ENCODE data around the gene COL9A2. TPM values are rescaled to one million over a fixed set of nuclear protein-coding genes. Genes with fewer than 3 reads are reported as not detected.
A peak's percentile ranks its signal among the peaks of the same experiment; 100 is the strongest.

Gene COL9A2
- total RNA-seq, 2 donors from 2014 or later = 27.4 to 36.3 TPM

GRCh38 chr1:40257313-40257687, 59.8 kb downstream of the COL9A2 start:
- peak in 1 of 2 donors; percentile 43 for DNase-seq
- peak; percentile 8 to 19 for ATAC-seq (replicated peaks in 1 of 2)
- peaks cover 8 to 18% of the 10 kb centered on the region in 2 donors for H3K36me3 Mint-ChIP-seq (ENCODE audit: insufficient read depth in 2 of 2)
- peak overlapping the region; percentile 99 for H3K27ac Mint-ChIP-seq
- H3K27me3 Mint-ChIP-seq (ENCODE audit: low read depth) = no peaks in the 10 kb centered on the region
- H3K4me1 Mint-ChIP-seq (ENCODE audit: low read depth) = peaks cover 52% of the 10 kb centered on the region
- H3K9me3 Mint-ChIP-seq = no peaks in the 10 kb centered on the region
- H3K4me3 Mint-ChIP-seq = peak overlapping the region; percentile 96 to 98

GRCh38 chr1:40256401-40257084, 60.5 kb downstream of the COL9A2 start:
- peak overlapping the region; percentile 96 to 98 for H3K4me3 Mint-ChIP-seq
- DNase-seq (no peak), ATAC-seq (replicated peaks in 1 of 2) (no peak)
- H3K4me1 Mint-ChIP-seq (ENCODE audit: low read depth) = peaks cover 47% of the 10 kb centered on the region
- H3K27ac Mint-ChIP-seq = peak overlapping the region; percentile 99
- no peaks in the 10 kb centered on the region for H3K9me3 Mint-ChIP-seq
- peaks cover 7 to 10% of the 10 kb centered on the region in 2 donors for H3K36me3 Mint-ChIP-seq (ENCODE audit: insufficient read depth in 2 of 2)
- H3K27me3 Mint-ChIP-seq (ENCODE audit: low read depth) = no peaks in the 10 kb centered on the region

GRCh38 chr1:40255231-40255630, 61.9 kb downstream of the COL9A2 start:
- H3K9me3 Mint-ChIP-seq = no peaks in the 10 kb centered on the region
- no peak for ATAC-seq (replicated peaks in 1 of 2)
- no peaks in the 10 kb centered on the region for H3K27me3 Mint-ChIP-seq (ENCODE audit: low read depth)
- peak overlapping the region; percentile 69 for H3K27ac Mint-ChIP-seq
- no peak for DNase-seq
- H3K36me3 Mint-ChIP-seq (ENCODE audit: insufficient read depth in 2 of 2) = peaks cover 7 to 8% of the 10 kb centered on the region in 2 donors
- no peak overlapping the region for H3K4me3 Mint-ChIP-seq
- peaks cover 40% of the 10 kb centered on the region for H3K4me1 Mint-ChIP-seq (ENCODE audit: low read depth)

- no peak for DNase-seq
- Mint-ChIP-seq H3K4me3 (no peak overlapping the region), H3K4me1 (ENCODE audit: low read depth) (peaks cover 35% of the 10 kb centered on the region), H3K36me3 (ENCODE audit: insufficient read depth in 2 of 2) (peaks cover 3 to 4% of the 10 kb centered on the region in 2 donors), H3K9me3 (no peaks in the 10 kb centered on the region), H3K27ac (no peak overlapping the region), H3K27me3 (ENCODE audit: low read depth) (peaks cover 9% of the 10 kb centered on the region)
- ATAC-seq (replicated peaks in 1 of 2) = no peak
These were observed 64.5 kb downstream of the COL9A2 start for GRCh38 chr1:40252601-40253000.

- peak overlapping the region; percentile 23 for H3K27ac Mint-ChIP-seq
- H3K27me3 Mint-ChIP-seq (ENCODE audit: low read depth) = peaks cover 9% of the 10 kb centered on the region
- peaks cover 34% of the 10 kb centered on the region for H3K4me1 Mint-ChIP-seq (ENCODE audit: low read depth)
- H3K9me3 Mint-ChIP-seq = no peaks in the 10 kb centered on the region
- no peaks in the 10 kb centered on the region for H3K36me3 Mint-ChIP-seq (ENCODE audit: insufficient read depth in 2 of 2)
- no peak for ATAC-seq (replicated peaks in 1 of 2)
- DNase-seq = no peak
- H3K4me3 Mint-ChIP-seq = no peak overlapping the region
These were observed 65.6 kb downstream of the COL9A2 start for GRCh38 chr1:40251456-40251855.

Other genes starting within 250 kb of the COL9A2 start
- gene PPT1, start 220.0 kb downstream of the COL9A2 start, total RNA-seq = 10 to 100 TPM; 52.6 to 53.2 TPM
- gene RLF, start 155.9 kb downstream of the COL9A2 start, total RNA-seq = 10 to 100 TPM; 16.8 to 21.2 TPM
- gene TMCO2, start 69.3 kb downstream of the COL9A2 start, total RNA-seq = 1 to 10 TPM in 1 of 2 donors, under 1 TPM in 1; 0.82 to 1.2 TPM
- gene ZMPSTE24, start 59.0 kb downstream of the COL9A2 start, total RNA-seq = 10 to 100 TPM; 32.7 to 36.8 TPM
- 100 to 1,000 TPM; 487 to 586 TPM for gene SMAP2, start 56.4 kb upstream of the COL9A2 start, total RNA-seq
- gene ZFP69B, start 133.2 kb upstream of the COL9A2 start, total RNA-seq = 1 to 10 TPM; 7.4 to 7.9 TPM
- gene ZFP69, start 160.0 kb upstream of the COL9A2 start, total RNA-seq = 1 to 10 TPM; 4.0 to 8.4 TPM
- gene EXO5, start 191.5 kb upstream of the COL9A2 start, total RNA-seq = 10 to 100 TPM; 13.6 to 17.5 TPM
- gene ZNF684, start 214.4 kb upstream of the COL9A2 start, total RNA-seq = 1 to 10 TPM; 6.3 to 7.1 TPM

All from activated T-cell treated with anti-CD3 and anti-CD28 coated beads, Interleukin-2, amount 50 U/mL, for 72 hours (primary cell).